GM18505 (cell line): ENCODE data around the gene MAMDC2.

ENCODE experiments used
- ATAC-seq: cut with Tn5 transposase; IDR thresholded peaks from one replicate; pipeline ENCODE4 v1.9.1; 2021; ENCODE audit not compliant: unreplicated experiment
- POLR2A ChIP-seq: IDR thresholded peaks from 4 replicates; pipeline ENCODE4 v1.6.1; 2011; ENCODE audit warnings: borderline replicate concordance; ENCODE audit not compliant: insufficient read depth, insufficient read length; ENCODE audit errors: extremely low read depth

MAMDC2 gene

DNA sequence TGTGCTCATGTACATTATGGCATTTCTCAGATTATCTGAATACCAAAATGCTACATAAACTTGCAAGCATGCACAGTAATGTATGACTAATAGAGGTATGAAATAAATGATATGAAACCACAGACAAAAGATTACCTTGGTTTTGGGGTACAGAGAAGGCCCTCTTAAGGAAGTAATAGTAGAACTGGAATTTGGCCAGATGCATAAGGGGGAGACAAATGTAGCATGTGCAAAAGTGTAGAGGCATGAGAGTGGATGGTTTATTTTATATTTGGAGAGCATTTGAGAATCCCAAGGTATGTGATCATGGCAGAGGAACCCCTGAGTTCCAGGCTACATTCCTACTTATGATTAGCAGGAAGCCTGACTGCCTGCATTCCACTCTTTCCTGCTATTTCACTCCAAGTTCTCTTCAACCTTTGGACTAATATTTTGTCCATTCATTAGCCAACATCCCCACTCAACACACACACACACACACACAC lies 74.2 kb downstream of the MAMDC2 start:
- no peak for ATAC-seq
- no peak for TF ChIP-seq POLR2A

DNA sequence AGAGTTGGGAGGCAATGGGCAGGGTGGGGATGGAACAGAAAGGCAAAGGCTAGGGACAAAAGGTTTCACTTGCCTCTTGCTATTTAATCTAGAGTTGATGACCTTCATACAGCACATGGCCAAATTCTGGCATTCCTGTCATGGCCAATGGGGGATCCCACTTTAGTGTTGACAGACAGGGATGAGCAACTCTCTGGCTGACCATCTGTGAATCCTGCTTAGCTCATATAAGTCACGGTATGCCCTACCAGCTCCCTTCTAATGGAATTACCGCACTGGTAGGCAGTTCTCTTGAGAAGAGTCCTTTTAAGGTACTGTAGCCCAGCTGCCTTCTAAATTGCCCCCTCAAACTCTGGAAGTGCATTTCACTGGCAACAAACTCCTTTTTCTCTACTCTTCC lies 76.1 kb downstream of the MAMDC2 start:
- ATAC-seq: no peak

DNA sequence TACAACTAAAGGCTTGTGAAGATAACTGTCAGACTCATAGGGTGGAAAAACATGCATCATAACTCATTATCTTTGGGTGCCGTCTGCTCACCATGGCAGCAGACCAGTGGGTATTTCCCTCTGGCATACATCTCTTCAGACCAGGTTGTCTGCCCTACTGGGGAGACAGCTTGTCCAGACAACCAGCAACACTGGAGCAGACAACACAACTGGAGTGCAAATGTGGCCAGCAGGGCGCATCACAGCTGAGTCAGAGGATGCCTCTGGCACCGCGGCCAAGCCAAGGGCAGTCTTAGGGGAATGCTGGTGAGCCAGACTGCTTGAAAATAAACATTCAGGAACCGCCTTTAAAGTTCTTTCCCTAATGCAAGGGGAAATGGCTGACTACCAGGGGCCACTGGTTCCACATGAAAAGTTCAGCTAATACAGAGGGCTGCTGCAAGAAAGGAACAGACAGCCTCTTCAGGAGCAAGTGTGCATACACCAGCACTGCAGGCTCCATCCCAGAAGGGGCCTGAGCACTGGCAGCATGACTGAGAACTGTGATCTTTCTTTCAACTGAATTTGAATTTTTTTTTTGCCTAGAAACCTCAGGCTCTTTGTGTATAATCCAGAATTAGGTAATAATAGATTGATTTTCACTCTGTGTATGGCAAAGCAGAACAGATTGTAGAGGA lies 77.3 kb downstream of the MAMDC2 start:
- TF ChIP-seq POLR2A: no peak
- no peak for ATAC-seq

More for the DNA sequence above, 76.1 kb downstream of the MAMDC2 start:
- TF ChIP-seq POLR2A: no peak

DNA sequence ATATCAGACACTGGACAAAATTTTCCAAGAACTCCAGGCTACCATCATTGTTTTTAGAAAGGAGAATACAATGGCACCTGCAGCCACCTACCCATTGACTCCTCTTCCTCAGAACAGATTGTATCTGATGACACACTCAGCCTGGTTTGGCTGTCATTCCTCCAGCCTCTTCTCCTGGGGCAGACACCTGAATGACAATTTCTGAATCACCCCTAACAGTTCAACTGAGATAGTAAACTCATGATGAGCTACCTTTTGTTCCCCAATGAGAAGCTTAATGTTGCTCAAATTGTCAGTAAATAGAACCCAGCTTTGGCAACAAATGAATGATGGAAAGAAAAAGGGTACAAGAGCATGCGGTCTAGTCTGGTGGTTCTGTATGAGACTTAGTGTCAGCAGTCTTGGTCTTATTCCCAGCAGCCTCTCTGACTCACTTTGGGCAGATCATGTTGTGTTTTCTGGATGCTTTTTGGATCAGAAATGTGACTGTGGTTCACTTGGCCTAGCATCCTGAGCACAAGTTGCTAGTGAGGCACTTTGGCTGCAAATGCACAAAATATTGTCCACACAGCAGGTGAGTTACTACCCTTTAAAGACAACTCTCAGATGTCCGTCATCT lies 78.3 kb downstream of the MAMDC2 start:
- no peak for TF ChIP-seq POLR2A
- ATAC-seq: no peak

DNA sequence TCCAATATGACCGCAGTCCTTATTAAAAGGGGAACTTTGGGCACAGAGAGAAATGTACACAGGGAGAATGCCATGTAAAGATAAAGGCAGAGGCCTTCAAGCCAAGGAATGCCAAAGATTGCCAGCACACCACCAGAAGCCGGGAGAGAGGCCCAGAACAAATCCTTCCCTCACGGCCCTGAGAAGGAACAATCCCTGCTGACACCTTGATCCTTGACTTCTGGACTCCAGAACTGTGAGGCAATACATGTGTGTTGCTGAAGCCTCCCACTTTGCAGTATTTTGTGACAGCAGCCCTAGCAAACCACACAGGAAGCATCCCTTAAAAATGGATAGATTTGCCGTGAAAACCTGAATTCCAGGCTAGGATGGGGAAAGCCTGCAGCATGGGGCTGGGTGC lies 80.0 kb downstream of the MAMDC2 start:
- TF ChIP-seq POLR2A: no peak
- no peak for ATAC-seq

DNA sequence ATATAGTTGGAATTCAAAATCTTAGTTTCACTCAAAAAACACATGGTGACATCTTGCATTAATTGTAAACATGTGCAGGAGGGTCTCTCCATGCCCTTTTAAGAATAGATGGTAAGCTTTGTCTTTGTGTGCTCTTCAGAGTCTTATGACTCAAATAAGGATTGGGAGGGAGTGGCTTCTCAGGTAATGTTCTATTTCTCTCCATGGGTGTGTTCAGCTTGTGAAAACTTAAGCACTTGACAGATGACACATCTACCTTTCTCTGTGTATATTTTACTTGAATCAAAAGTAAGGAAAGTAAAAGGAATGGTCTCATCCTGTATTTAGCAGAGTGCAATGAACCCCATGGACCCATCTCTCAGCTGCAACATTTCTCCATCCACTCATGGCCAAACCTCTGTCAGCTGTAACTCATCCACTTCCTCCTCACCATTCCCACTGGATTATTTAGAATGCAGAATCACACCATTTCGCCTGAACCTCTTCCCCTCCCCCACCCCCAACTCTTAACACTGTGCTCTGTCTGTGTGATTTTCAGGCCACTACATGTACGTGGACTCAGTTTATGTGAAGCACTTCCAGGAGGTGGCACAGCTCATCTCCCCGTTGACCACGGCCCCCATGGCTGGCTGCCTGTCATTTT lies 82.1 kb downstream of the MAMDC2 start:
- no peak for TF ChIP-seq POLR2A
- ATAC-seq: no peak

DNA sequence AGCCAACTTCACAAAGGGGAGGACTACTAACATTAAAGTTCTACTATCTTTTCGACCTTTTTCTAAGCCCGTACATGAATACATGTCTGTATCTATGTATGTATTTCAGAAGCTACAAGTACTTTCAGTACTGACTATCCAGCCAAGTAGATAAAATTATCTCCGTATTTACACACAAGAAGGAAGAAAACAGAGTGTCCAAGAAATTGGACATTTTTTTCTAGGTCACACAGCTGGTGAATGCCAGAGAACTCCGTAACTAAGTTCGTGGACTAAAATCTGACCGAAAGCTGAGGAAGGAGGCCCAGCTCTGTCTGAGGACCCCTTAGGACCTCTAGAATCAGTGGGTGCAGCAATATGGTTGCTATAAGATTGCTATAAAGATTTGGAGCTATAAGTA lies 83.4 kb downstream of the MAMDC2 start:
- TF ChIP-seq POLR2A: no peak
- no peak for ATAC-seq

DNA sequence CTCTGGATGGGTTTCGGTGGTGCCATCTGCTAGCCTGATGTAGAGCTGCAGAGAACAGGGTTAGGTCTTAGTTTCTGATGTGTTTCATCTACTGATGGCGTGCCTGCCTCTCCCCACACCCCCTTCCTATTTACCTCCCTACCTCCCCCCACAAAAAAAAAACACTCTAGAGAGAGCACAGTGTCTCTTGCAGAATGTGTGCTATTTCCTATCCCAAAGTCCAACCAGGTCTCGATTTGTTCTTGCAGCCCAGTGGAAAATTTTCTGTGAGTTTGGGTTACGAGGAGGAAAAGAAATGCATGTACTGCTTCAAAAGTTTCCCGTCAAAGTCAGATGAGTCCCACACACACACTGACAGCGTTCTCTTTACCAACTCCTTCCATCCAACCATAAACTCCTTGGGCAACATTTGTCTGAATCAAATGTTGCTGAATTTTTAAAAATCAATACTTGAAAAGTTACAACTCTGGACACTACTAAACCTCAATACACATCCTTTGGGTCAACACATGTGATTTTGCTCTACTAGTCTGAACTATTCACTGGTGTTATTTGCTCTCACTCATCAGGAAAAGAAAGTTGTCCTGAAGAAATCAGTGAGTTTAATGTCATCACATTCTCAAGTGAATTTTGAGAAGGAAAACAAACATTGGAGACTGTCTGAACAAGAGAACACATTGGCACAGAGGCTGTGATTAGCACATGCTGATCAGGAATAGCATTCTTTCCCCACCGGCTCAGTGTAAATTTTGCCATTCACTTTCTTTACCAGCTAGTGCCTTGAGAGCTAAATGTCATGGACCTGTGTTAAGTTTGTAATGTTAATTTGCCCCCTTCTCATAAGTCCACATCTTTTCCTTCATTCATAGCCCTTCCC lies 84.1 kb downstream of the MAMDC2 start:
- TF ChIP-seq POLR2A: no peak
- no peak for ATAC-seq

DNA sequence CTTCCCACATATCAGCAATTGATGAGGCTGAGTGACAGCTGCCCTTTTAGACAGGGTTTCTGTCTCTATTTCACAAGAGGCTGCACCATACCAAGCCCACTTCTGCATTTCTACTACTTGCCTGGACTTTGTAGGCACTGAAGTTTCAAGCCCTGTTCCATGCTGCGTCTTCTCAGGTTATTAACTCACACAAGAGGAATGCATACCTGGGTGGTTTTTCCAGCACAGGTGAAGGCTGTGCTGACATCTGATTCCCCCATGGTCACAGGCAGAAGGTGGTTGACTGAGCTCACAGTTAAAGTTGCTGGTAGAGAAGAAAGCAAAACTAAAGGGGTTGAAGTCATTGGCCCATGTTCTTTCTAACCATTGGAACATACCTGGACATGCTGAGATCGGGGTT lies 86.6 kb downstream of the MAMDC2 start:
- ATAC-seq: no peak
- TF ChIP-seq POLR2A: no peak

DNA sequence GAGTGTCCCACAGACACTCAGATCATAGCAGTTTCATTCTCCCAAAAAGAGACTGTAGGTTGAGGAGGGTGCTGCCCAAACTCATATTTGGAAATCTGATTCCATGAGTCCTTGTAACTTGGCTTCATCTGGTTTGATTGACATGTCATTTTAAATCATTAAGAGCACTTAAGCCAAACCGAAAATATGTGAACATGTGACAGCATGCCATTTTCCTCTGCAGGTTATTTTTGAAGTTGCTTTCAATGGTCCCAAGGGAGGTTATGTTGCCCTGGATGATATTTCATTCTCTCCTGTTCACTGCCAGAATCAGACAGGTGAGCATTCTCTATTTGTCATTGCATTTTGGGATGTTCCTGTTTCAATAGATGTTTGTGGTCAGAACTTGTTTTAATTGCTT lies 87.6 kb downstream of the MAMDC2 start:
- no peak for ATAC-seq
- TF ChIP-seq POLR2A: no peak

DNA sequence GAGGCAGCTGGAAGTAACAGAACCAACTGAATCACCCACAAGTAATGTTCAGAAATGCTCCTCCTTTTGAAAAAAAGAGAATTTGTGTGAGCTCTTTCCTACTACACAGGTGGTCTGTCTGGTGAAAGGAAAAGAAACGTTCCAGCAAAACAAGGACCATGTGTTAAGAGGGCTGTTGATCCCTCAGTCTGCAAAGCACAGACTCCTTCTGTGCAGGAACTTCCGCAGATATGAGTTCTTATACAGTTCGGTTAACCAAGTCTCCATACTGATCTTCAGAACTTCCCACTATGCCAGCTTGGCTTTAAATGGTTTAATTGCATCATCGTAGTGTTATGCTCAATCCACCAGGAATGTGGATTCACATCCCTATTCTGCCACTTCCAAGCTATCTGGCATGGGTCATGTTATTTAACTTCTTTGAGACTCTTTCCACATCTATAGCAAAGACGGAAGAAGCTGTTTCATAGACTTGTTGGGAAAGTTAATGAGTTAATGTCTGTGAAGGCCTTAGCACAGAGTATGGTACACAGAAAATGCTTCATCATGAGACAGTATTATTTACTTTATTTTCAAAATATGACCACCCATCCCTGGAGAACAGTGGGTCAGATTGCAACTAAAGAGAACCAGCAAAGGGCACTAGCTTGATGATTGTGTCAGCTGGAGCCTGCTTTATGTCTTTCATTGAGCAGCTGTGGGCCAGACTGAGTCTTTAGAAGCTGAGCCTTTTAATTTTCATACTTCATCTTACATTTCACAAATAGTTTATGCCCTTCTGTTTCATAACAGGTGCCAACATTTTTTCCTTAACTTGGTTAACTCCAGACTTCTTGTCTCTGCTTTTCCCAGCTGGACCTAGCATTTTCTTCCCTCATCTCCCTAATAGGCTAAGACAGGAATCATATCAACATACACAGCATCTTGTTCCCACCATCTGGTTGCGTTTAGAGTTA lies 89.9 kb downstream of the MAMDC2 start:
- TF ChIP-seq POLR2A: no peak
- no peak for ATAC-seq

DNA sequence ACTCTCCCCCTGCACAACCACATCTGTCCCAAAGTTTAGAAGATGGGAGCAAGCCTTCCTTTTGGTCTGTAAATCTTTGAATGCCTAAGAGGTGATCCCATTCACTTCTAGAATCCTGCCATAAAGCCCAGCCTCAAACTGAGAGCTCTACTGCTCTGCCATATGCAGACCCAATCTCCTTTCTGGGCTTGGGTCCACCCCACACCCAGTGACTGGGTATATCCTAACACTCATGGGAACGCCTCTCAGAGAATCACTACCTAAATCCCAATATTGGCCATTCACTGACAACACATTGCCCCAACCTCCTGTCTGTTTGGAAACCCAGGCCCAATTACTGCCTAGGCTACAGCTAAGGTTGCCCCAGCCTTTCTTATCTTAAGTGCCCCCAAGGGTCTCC lies 90.7 kb downstream of the MAMDC2 start:
- no peak for ATAC-seq
- no peak for TF ChIP-seq POLR2A

DNA sequence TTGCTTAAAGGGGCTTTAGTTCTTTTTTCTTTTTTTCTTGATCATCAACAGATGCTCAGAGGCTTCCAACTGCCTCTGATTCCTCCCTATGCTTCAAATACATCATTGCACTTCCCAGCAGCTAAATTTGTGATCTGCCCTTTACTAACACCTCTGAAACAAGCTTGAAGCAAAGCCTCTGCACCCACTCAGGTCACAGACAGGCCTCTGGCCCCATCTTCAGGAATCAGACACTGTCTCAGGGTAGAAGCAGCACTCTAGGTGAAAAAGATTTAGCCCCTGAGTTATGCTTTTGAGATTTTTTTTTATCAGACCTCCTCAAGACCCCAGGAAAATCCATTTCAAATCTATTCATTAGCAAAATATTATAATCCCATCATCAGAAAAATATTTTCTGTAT lies 91.5 kb downstream of the MAMDC2 start:
- no peak for TF ChIP-seq POLR2A
- ATAC-seq: no peak

DNA sequence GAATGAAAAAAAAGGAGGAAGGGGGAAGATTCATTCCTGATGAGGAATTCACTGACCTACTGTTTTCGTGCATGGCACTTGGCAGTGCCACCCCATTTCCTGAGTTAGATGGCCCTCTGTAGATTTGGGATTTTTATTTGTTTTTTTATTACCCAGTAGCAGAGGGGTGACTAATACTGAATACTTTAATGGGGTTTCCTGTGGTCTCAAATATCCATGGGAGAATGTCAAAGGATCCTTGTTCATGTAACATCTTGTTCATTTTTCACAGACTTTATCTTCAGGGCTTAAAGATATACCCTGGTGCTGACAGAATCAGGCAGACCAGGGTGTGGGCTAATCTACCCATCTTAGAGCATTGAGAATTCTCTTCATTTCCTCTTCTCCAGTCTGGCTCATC lies 93.0 kb downstream of the MAMDC2 start:
- ATAC-seq: no peak
- TF ChIP-seq POLR2A: no peak
